Measurements from ENCODE around the gene ZNF496.

GRCh38 chr1:247324204-247324787 lies 7.4 kb downstream of the ZNF496 start:
- TF ChIP-seq YY1 (tag by site-specific recombination; IDR thresholded peaks at IDR 0.05) = no peak
- TF ChIP-seq, protein P1, sequence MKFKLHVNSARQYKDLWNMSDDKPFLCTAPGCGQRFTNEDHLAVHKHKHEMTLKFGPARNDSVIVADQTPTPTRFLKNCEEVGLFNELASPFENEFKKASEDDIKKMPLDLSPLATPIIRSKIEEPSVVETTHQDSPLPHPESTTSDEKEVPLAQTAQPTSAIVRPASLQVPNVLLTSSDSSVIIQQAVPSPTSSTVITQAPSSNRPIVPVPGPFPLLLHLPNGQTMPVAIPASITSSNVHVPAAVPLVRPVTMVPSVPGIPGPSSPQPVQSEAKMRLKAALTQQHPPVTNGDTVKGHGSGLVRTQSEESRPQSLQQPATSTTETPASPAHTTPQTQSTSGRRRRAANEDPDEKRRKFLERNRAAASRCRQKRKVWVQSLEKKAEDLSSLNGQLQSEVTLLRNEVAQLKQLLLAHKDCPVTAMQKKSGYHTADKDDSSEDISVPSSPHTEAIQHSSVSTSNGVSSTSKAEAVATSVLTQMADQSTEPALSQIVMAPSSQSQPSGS (tag by site-specific recombination; IDR thresholded peaks at IDR 0.05; ENCODE audit: low read depth) = no peak
- no peak for TF ChIP-seq KLF10 (tag by site-specific recombination; IDR thresholded peaks at IDR 0.05)
